Stomach smooth muscle (tissue), 2 donors: Measurements from ENCODE around the gene RDH12.

Source experiments
- H3K27ac ChIP-seq: one replicate; pipeline ENCODE4 v1.7.0; 2013; ENCODE audit warnings: mild to moderate bottlenecking, low read length, inconsistent platforms
- H3K27me3 ChIP-seq, 2 donors: one replicate each; pipeline ENCODE4 v1.7.0; 2013; ENCODE audit warnings: low read length in 2 of 2; ENCODE audit not compliant: insufficient read depth in 2 of 2, control insufficient read depth in 1 of 2
- H3K36me3 ChIP-seq, 2 donors: one replicate each; pipeline ENCODE4 v1.7.0; 2013; ENCODE audit warnings: low read length in 2 of 2; ENCODE audit not compliant: control insufficient read depth in 2 of 2, insufficient read depth in 2 of 2
- H3K4me1 ChIP-seq: one replicate; pipeline ENCODE4 v1.7.0; 2013; ENCODE audit warnings: low read length; ENCODE audit not compliant: control insufficient read depth, insufficient read depth
- H3K4me3 ChIP-seq, 2 donors: one replicate each; pipeline ENCODE4 v1.7.0; 2013; ENCODE audit warnings: low read length in 2 of 2
- H3K9ac ChIP-seq, 2 donors: one replicate each; pipeline ENCODE4 v1.7.0; 2013; ENCODE audit warnings: low read length in 2 of 2, mild to moderate bottlenecking in 1 of 2
- H3K9me3 ChIP-seq, 2 donors: one replicate each; pipeline ENCODE4 v1.7.0; 2013; ENCODE audit warnings: low read length in 2 of 2; ENCODE audit not compliant: control insufficient read depth in 2 of 2
- donor health status: healthy.
- donor health status: Pancreatic carcinoma.

The RDH12 gene

DNA sequence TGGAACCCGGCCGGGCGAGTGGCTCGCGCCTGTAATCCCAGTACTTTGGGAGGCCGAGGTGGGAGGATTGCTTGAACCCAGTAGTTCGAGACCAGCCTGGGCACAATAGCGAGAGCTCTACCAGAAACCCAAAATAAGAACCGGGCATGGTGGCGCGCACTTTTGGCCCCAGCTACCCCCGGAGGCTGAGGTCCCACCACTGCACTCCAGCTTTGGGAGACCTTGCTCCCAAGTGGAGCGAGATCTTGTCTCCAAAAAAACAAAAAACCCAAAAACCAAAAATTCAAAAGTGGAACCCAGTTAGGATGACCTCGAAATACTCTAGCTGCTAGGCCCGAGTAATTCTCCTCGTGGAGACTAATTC, 26.5 kb upstream of the RDH12 start:
- Histone ChIP-seq H3K27ac (peak overlapping the region; percentile 92), H3K36me3 (peaks cover 10 to 12% of the 10 kb centered on the region in 2 donors), H3K9ac (peak overlapping the region; percentile 86 to 93), H3K4me1 (peaks cover 25% of the 10 kb centered on the region), H3K27me3 (no peaks in the 10 kb centered on the region), H3K4me3 (peak overlapping the region; percentile 74 to 94), H3K9me3 (no peaks in the 10 kb centered on the region)

DNA sequence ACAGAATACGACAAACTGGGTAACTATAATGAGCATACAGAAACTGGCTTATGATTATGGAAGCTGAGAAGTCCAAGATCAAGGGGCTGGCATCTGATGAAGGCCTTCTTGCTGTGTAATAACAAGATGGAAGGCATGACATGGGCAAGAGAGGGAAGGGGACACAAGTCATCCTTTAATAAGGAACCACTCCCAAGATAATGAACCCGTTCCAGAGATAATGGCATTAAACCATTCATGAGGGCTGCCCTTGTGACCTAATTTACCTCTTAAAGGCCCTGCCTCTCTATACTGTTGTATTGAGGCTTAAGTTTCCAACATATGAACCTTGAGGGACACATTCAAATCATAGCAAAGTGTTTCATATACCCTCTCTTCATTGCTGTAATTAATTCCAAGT, 22.7 kb upstream of the RDH12 start:
- H3K4me3 ChIP-seq, result no peak overlapping the region
- peaks cover 7% of the 10 kb centered on the region for H3K4me1 ChIP-seq
- H3K27ac ChIP-seq, result no peak overlapping the region
- no peaks in the 10 kb centered on the region for H3K27me3 ChIP-seq
- H3K9me3 ChIP-seq, result no peaks in the 10 kb centered on the region
- H3K9ac ChIP-seq, result no peak overlapping the region
- peaks cover 12 to 13% of the 10 kb centered on the region in 2 donors for H3K36me3 ChIP-seq

- H3K36me3 ChIP-seq, result peaks cover 16 to 20% of the 10 kb centered on the region in 2 donors
- peaks cover 4% of the 10 kb centered on the region for H3K4me1 ChIP-seq
- H3K9me3 ChIP-seq, result no peaks in the 10 kb centered on the region
- H3K4me3 ChIP-seq, result no peak overlapping the region
- no peaks in the 10 kb centered on the region for H3K27me3 ChIP-seq
- H3K9ac ChIP-seq, result no peak overlapping the region
- no peak overlapping the region for H3K27ac ChIP-seq
Observed at GRCh38 chr14:67680121-67680602, 21.5 kb upstream of the RDH12 start.

DNA sequence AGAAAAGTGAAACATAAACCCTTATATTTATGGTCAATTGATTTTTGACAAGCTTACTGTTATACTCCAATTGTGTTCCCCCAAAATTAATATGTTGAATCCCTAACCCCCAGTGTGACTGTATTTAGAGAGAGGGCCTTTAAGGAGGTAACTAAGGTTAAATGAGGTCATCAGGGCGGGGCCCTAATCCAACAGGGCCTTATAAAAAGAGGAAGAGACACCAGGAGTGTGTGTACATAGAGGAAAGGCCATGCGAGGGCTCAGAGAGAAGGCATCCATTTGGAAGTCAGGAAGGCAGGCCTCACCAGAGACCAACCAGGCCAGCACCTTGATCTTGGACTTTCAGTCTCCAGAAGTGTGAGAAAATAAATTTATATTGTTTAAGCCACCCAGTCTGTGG, 20.7 kb upstream of the RDH12 start:
- peaks cover 22 to 25% of the 10 kb centered on the region in 2 donors for H3K36me3 ChIP-seq
- no peaks in the 10 kb centered on the region for H3K9me3 ChIP-seq
- no peaks in the 10 kb centered on the region for H3K4me1 ChIP-seq
- no peak overlapping the region for H3K27ac ChIP-seq
- H3K9ac ChIP-seq, result no peak overlapping the region
- H3K4me3 ChIP-seq, result no peak overlapping the region
- no peaks in the 10 kb centered on the region for H3K27me3 ChIP-seq

DNA sequence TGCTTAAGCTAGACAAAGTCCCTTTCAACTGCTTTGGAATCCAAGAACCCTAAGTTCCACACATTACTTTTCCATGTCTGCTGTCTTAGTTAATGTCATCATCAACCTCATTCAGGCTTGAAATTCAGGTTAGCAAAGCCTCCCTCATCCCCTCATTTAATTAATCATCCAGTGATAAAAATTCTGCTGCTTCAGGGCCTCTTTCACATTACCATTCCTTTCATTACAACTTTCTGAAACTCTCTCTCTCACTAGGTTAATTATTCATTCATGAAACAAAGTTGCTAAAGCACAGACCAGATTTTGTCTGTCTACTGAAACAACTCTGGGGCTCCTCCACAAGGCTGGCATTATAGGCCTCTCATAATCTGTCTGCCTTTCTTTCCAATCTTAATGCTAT, 17.8 kb upstream of the RDH12 start:
- Histone ChIP-seq H3K9me3 (no peaks in the 10 kb centered on the region), H3K4me3 (no peak overlapping the region), H3K4me1 (no peaks in the 10 kb centered on the region), H3K9ac (no peak overlapping the region), H3K27ac (no peak overlapping the region), H3K36me3 (peaks cover 26 to 30% of the 10 kb centered on the region in 2 donors), H3K27me3 (no peaks in the 10 kb centered on the region)

- Histone ChIP-seq H3K4me1 (peaks cover 11% of the 10 kb centered on the region), H3K36me3 (peaks cover 48% of the 10 kb centered on the region in 2 donors), H3K4me3 (no peak overlapping the region), H3K9ac (no peak overlapping the region), H3K27me3 (no peaks in the 10 kb centered on the region), H3K9me3 (no peaks in the 10 kb centered on the region), H3K27ac (no peak overlapping the region)
Observed at GRCh38 chr14:67690011-67690410, 11.7 kb upstream of the RDH12 start.

GRCh38 chr14:67694791-67695393, 6.8 kb upstream of the RDH12 start:
- H3K9me3 ChIP-seq, result no peaks in the 10 kb centered on the region
- peaks cover 15% of the 10 kb centered on the region for H3K4me1 ChIP-seq
- peaks cover 16 to 17% of the 10 kb centered on the region in 2 donors for H3K36me3 ChIP-seq
- H3K27me3 ChIP-seq, result no peaks in the 10 kb centered on the region
- H3K4me3 ChIP-seq, result peak overlapping the region; percentile 91 to 93
- peak overlapping the region; percentile 75 to 84 for H3K9ac ChIP-seq
- peak overlapping the region; percentile 77 for H3K27ac ChIP-seq

- peaks cover 10 to 12% of the 10 kb centered on the region in 2 donors for H3K36me3 ChIP-seq
- H3K27me3 ChIP-seq, result no peaks in the 10 kb centered on the region
- peak within 1 kb of the TSS; percentile 77 for H3K27ac ChIP-seq
- peak within 1 kb of the TSS; percentile 75 to 84 for H3K9ac ChIP-seq
- H3K9me3 ChIP-seq, result no peaks in the 10 kb centered on the region
- H3K4me1 ChIP-seq, result peaks cover 15% of the 10 kb centered on the region
- H3K4me3 ChIP-seq, result peak within 1 kb of the TSS; percentile 91 to 93
Observed at GRCh38 chr14:67695394-67695949, 6.2 kb upstream of the RDH12 start, which contains the start of gene RDH11. Gene RDH11, minus strand, starts transcription at chr14:67695764. Its CDS starts 61 bp downstream, at chr14:67695703.

DNA sequence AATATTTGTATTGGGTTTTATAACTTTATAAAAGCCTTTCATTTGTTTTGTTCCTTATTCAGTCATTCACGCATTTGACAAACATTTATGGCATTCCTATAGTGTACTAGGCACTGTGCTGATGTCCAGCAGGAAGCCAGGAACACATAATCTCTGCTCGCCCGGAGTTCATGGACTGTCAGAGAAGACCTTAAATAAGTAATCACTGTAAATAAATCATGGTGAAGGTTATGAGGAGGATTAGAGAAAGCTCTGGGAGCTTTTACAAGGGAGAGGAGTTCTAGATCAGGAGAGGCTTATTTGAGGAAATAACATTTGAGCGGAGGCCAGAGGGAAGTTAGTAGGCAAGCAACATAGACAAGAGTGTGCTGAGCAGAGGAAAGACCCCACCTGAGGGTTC, 4.7 kb upstream of the RDH12 start:
- no peak overlapping the region for H3K4me3 ChIP-seq
- H3K4me1 ChIP-seq, result peaks cover 15% of the 10 kb centered on the region
- H3K9ac ChIP-seq, result no peak overlapping the region
- peaks cover under 1% of the 10 kb centered on the region in 2 donors for H3K36me3 ChIP-seq
- no peaks in the 10 kb centered on the region for H3K27me3 ChIP-seq
- H3K9me3 ChIP-seq, result no peaks in the 10 kb centered on the region
- H3K27ac ChIP-seq, result no peak overlapping the region

DNA sequence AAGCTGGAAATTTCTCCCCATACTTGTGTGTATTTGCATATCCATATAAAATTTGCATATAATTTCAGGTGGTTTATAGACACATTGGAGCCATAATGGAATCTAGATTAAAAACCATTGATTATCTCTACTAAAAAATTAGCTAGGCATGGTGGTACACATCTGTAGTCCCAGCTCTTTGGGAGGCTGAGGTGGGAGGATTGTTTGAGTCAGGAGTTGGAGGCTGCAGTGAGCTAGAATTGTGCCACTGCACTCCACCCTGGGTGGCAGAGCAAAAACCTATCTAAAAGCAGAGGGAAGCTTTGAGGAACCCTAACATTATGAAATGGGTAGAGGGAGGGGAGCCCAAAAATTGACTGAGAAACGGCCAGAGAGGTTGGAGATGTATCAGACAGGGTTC, 3.5 kb upstream of the RDH12 start:
- H3K27ac ChIP-seq, result no peak overlapping the region
- H3K9me3 ChIP-seq, result no peaks in the 10 kb centered on the region
- no peak overlapping the region for H3K4me3 ChIP-seq
- H3K27me3 ChIP-seq, result no peaks in the 10 kb centered on the region
- H3K4me1 ChIP-seq, result peaks cover 10% of the 10 kb centered on the region
- H3K36me3 ChIP-seq, result no peaks in the 10 kb centered on the region
- no peak overlapping the region for H3K9ac ChIP-seq

- no peak overlapping the region for H3K27ac ChIP-seq
- H3K9ac ChIP-seq, result no peak overlapping the region
- H3K27me3 ChIP-seq, result no peaks in the 10 kb centered on the region
- H3K36me3 ChIP-seq, result no peaks in the 10 kb centered on the region
- H3K4me3 ChIP-seq, result no peak overlapping the region
- H3K9me3 ChIP-seq, result no peaks in the 10 kb centered on the region
- no peaks in the 10 kb centered on the region for H3K4me1 ChIP-seq
Observed at GRCh38 chr14:67703997-67704396, 2.3 kb downstream of the RDH12 start.
